ENCODE results near the gene SBNO2.
A peak's percentile ranks its signal among the peaks of the same experiment; 100 is the strongest.

The SBNO2 gene

GRCh38 chr19:1070931-1071791 is 102.9 kb downstream of the SBNO2 start:
- no peak for DNase-seq (ENCODE audit: low read depth)

GRCh38 chr19:1070576-1070930 is 103.5 kb downstream of the SBNO2 start:
- DNase-seq (ENCODE audit: low read depth) = no peak

DNA sequence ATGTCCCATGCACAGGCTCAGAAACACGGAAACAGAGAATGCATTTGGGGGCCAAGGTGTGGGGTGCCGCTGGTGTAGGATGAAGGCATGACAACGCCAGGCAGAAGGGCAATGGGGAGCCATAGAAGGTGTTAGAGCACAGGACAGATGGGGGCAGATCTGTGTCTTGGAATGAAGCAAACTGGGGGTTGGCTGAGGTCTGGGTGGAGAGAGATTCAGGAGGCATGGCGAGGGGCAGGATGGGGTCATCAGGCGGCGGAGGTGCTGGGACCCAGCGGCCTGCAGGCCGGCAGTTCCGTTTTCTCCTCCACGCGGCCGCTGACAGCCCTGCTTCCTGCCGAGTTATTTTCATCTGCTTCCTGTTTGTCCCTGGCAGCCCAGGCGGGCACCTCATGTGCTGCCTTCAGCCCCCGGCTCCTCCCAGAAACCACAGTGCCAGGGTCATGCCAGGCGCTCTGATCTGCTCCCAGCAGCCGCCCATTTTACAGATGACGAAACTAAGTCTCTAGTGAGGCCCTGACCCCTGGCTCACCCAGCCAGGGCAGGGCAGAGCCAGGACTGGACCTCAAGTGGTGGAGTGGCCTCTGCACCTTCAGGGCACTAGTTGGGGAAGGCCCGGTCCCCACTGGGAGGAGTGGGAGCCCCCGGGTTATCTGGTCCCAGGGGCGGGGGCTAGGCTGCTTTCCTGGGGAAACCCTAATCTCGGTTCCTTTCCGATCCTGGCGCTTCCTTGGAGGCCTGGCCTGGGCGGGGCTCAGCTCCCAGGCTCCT is 104.9 kb downstream of the SBNO2 start:
- no peak for DNase-seq (ENCODE audit: low read depth)

GRCh38 chr19:1068009-1069001 is 105.8 kb downstream of the SBNO2 start:
- DNase-seq (ENCODE audit: low read depth) = no peak

GRCh38 chr19:1067341-1067957 is 106.6 kb downstream of the SBNO2 start:
- DNase-seq (ENCODE audit: low read depth) = no peak

DNA sequence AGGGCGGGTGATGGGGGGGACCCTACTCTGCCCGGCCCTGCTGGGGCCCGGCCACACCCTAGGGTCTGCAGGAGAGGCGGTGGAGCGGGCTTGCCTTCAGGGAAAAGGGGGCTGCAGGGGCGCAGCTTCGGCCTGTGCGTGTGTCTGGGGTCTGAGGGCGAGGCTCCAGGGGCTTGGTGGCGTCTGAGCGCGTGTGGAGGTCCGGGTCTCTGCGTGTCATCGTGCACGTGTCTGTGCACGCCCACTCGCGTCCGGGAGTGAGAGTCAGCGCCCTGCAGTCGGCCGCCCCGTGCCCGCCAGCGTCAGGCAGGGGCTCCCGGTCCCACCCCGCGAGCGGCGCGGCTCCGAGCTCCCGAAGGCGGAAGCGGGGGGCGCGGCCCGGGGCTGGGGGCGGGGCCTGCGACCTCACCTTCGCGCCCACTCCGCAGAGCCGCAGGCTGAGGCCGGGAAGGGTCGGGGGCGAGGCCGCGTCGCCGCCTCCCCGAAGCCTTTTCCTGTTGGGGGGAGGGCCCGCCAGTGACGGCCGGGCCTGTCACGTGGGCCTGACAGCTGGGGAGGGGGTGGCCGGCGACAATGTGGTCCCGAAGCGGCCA is 107.2 kb downstream of the SBNO2 start, which contains the start of gene ARHGAP45:
Gene ARHGAP45, plus strand, starts transcription at position 420 of the 593 bp plus-strand sequence. CDS start 239 bp downstream, outside the sequence.
- peak; percentile 85 for DNase-seq (ENCODE audit: low read depth)

DNA sequence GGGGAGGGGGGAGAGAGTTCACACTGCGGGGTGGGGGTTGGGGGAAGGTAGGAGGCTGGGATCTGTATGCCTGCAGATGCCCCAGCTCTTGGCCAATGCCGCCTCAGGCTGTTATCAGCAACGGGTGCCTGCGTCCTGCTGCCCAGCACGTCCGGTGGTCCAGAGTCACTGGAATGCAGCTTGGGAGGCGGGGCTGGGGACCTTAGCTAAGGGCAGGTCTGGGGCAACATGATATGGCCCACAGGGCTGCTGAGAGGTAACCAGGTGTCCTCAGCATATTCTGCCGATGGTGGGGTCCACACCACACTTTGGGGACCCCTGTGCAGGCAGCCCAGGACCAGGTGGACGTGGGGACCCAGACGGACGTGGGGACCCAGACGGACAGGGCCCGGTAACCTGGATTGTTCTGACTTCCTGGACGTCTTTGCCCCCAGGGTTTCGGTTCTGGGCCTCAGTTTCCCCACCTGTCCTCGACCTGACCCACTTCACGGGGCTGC is 107.8 kb downstream of the SBNO2 start:
- DNase-seq (ENCODE audit: low read depth) = no peak

GRCh38 chr19:1065606-1066109 is 108.4 kb downstream of the SBNO2 start:
- no peak for DNase-seq (ENCODE audit: low read depth)

- DNase-seq (ENCODE audit: low read depth) = peak; percentile 77
Observed at GRCh38 chr19:1064661-1065605, 109.1 kb downstream of the SBNO2 start.

DNA sequence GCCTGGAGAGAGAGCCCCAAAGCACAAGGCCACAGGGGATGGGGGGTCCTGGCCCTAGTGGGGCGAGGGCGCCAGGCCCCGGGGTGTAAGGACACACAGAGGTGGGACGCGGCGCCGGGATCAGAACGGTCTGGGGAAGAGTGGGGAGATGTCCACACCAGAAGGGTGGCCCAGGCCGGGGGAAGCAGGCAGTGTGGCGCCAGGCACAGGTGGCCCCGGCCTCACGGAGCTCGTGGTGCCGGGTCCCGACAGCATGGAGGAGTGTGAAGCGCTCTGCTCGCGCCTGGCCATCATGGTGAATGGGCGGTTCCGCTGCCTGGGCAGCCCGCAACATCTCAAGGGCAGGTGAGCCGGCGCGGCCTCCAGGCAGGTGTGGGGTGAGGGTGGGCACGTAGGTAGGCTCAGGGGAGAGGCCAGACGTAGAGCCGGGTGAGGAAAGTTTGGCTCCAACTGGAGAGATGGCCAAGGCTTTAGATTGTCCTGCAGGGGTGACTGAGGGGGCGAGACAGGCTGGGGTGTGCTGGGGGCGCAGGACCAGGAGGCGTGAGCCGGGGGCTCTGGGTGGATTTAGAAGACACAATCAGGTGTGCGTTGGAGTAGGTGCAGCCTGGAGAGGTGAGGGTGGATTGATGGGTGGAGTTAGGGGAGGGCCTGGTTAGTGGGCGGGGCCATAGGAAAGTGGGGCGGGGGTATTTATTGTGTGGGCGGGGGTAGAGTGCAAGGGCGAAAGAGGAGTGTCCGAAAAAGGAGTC is 110.0 kb downstream of the SBNO2 start:
- no peak for DNase-seq (ENCODE audit: low read depth)

DNA sequence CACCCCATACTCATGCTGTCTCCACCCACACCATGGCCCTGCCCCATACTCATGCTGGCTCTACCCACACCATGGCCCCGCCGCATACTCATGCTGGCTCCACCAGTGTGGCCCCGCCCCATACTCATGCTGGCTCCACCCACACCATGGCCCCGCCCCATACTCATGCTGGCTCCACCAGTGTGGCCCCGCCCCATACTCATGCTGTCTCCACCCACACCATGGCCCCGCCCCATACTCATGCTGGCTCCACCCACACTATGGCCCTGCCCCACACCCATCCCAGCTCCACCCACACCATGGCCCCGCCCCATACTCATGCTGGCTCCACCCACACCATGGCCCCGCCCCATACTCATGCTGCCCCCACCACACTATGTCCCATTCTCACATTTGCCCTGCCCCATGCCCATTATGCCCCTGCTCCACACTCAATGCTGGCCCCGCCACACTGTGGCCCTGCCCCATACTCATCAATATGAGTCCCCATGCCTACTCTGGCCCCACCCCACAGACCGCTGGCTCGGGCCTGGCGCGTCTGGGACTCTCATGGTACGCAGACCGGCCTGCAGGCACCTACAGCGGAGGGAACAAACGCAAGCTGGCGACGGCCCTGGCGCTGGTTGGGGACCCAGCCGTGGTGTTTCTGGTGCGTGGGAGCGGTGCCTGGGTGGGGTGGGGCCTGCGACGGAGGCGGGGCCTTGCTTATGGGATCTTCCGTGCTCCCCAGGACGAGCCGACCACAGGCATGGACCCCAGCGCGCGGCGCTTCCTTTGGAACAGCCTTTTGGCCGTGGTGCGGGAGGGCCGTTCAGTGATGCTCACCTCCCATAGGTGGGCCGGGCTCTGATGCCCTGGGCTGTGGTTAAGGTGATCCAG is 110.8 kb downstream of the SBNO2 start:
- DNase-seq (ENCODE audit: low read depth) = peak; percentile 68

GRCh38 chr19:1062387-1063029 is 111.6 kb downstream of the SBNO2 start:
- no peak for DNase-seq (ENCODE audit: low read depth)

- no peak for DNase-seq (ENCODE audit: low read depth)
Observed at GRCh38 chr19:1061987-1062386, 112.1 kb downstream of the SBNO2 start.

DNA sequence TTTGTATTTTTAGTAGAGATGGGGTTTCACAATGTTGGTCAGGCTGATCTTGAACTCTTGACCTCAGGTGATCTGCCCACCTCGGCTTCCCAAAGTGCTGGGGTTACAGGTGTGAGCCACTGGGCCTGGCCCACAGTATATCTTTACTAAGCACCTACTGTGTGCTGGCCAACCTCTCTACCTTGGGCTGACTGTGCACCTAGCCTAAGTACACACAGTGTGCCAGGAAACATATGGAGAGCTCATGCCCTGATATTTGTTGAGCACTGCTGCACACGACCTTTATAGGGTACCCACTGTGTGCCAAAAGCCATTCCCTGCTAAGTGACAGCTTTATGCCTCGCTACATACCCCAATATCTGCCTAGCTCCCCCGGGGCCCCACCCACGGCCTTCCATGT is 113.4 kb downstream of the SBNO2 start:
- no peak for DNase-seq (ENCODE audit: low read depth)

DNA sequence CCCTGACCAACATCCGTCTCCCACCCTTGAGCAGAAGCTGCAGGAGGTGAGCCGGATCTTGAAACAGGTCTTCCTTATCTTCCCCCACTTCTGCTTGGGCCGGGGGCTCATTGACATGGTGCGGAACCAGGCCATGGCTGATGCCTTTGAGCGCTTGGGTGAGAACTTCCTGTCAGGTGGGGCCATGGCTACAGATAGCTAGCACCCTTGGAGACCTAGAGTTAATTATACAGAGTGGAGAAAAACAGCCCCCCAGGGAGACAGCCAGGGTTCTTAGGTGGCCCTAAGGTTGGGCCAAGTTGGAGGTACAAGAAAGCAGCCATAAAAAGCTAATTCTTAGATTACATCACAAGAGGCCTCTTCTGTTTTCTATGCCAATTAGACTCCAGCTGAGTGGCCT is 116.0 kb downstream of the SBNO2 start:
- no peak for DNase-seq (ENCODE audit: low read depth)

Measured in activated T-cell treated with anti-CD3 and anti-CD28 coated beads for 48 hours (primary cell).